NCI-H774 (cell line): ENCODE measurements around the gene PKLR.

Experiments
- DNase-seq: peaks from one replicate; lab custom pipeline; 2025; lab: John Stamatoyannopoulos, UW

PKLR gene

GRCh38 chr1:155285063-155285462, 16.2 kb downstream of the PKLR start:
- no peak for DNase-seq

DNA sequence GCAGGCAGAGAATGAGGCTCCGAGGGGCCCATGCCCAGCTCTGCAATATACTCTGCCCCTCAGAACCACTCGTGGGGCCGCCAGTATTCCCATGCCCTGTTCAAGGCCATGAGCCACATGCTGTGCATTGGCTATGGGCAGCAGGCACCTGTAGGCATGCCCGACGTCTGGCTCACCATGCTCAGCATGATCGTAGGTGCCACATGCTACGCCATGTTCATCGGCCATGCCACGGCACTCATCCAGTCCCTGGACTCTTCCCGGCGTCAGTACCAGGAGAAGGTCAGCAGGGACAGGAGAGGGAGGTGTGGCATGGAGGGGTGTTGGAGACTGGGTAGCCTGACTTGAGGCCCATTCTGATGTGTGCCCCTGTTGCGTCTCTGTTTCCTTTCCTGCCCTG, 16.8 kb downstream of the PKLR start:
- no peak for DNase-seq

DNA sequence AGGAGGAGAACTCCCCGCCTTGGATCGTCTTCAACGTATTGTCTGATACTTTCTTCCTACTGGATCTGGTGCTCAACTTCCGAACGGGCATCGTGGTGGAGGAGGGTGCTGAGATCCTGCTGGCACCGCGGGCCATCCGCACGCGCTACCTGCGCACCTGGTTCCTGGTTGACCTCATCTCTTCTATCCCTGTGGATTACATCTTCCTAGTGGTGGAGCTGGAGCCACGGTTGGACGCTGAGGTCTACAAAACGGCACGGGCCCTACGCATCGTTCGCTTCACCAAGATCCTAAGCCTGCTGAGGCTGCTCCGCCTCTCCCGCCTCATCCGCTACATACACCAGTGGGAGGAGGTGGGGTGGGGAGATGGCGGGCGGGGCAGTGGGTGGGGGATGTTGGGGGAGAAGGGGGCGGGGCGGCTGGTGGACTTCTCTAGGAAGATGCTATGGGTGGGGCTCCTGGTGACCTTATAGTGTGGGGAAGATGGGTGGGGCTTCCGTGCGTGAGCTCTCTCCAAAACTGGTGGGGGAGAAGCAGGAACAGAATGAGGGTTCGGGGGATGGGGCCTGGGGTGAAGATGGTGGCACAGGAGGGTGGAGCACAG, 18.6 kb downstream of the PKLR start:
- no peak for DNase-seq

GRCh38 chr1:155279268-155279667, 22.0 kb downstream of the PKLR start:
- DNase-seq = no peak

DNA sequence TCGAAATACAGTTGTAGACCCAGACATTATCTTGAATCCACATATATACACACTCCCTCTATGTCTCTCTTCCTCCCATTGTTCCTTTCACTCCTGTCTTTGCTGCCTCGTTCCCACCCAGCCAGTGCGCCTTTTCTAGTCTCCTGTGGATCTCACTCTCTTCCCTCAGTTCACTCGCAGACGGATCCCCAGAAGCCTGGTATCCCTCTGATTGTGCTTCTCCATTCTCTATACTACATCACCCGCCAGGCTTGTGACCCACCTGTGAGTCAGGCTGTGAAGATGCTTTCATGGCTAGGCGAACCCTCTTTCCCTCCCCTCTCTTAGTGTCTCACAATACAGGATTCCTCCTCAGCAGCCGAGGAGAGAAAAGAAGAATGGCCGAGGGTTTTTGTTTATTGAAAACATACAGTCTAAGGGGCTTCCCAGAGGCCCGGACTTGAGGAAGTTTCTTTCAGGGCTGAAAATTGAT, 22.5 kb downstream of the PKLR start:
- DNase-seq = no peak

GRCh38 chr1:155277902-155278688, 23.1 kb downstream of the PKLR start:
- peak; percentile 9 for DNase-seq

- peak; percentile 99 for DNase-seq
These were observed 24.0 kb downstream of the PKLR start, which contains the start of gene HCN3 for GRCh38 chr1:155277070-155277901. TSS of gene HCN3 (plus strand) at chr1:155277463. CDS start at chr1:155277591, 128 bp downstream.

DNA sequence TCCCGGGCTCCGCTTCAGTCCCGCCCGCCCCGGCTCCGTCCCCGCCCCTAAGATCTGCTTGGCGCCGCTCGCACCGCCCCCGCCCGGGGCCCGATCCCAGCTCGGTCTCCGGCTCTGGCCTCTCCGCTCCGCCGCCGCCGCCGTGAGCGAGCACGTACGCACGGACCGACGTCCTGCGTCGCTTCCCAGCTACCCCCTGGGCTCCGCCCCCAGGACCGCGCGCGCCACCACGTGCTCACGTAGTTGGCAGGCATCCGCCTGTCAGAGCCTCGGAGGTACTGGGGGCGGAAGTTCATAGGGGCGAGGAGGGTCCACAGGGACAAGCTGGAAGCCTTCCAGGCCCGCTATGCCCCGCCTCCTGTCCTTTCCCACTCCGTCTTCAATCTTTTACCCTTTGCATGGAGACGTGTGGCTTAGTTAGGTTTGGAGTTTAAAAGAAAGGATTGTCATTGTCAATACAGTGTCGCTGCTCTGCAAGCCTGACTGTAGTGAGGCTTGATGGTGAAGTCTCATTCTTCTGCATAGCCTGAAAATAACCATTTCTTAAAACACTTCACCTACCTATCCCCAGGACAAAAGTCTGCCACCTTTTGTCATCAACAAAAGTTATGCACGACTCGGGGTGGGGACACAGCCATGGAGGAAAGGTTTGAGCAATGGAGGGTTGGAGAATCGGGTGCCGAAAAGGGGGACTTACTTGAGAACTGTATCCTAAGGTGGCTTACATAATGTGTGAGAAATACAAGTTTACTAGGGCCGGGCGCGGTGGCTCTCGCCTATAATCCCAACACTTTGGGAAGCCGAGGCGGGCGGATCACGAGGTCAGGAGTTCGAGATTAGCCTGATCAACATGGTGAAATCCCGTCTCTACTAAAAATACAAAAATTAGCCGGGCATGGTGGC, 27.6 kb downstream of the PKLR start, which contains the start of gene CLK2:
Gene CLK2 (minus strand): TSS at position 162 of the 903 bp plus-strand sequence. CDS start 2,527 bp downstream, outside the sequence.
- DNase-seq = peak; percentile 97

- peak; percentile 80 for DNase-seq
These were observed 28.5 kb downstream of the PKLR start for GRCh38 chr1:155272466-155273342.

- no peak for DNase-seq
These were observed 31.9 kb downstream of the PKLR start for GRCh38 chr1:155269381-155269780.

GRCh38 chr1:155268630-155269029, 32.6 kb downstream of the PKLR start:
- DNase-seq = no peak

DNA sequence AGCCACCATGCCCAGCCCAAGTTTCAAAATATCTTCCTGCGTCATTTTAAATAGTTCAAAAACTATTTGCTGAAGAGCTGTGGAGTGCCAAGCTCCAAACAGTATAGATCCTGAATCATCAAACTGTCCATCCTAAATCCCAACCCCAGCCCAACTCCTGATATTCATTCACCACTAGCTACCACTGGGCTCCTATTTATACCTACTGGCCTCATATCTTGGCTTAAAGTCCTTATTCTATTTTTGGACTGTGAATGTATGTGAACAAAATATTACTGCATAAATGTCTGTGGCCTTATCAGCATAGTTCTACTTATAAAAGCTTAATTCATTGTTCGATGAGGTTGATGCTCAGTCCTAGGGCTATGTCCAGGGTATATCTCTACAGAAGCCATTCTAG, 33.9 kb downstream of the PKLR start:
- no peak for DNase-seq

GRCh38 chr1:155266553-155266952, 34.7 kb downstream of the PKLR start:
- DNase-seq = no peak

DNA sequence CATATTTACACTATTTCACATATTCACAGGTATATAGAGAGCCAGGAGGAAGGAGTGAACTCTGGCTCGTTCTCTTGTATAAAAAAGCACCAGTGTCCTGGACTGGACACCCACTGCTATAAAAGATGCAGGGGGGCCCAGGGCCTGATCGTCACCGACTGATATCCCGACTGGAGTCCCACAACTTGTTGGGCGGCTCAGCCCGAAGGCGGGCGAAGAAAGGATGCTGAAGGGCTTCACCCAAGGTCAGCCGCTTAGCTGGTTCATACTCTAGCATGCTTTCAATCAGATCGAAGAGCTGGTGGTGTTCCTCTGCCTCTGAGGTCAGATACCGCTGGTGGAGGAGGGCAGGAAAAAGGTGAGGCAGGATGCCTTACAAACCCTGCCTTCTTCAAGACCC, 38.2 kb downstream of the PKLR start:
- DNase-seq = no peak

- peak; percentile 98 for DNase-seq
These were observed 39.2 kb downstream of the PKLR start, which contains the start of gene SCAMP3 for GRCh38 chr1:155261852-155262673. TSS of gene SCAMP3 (minus strand) at chr1:155262360. CDS start at chr1:155262151, 209 bp downstream.

DNA sequence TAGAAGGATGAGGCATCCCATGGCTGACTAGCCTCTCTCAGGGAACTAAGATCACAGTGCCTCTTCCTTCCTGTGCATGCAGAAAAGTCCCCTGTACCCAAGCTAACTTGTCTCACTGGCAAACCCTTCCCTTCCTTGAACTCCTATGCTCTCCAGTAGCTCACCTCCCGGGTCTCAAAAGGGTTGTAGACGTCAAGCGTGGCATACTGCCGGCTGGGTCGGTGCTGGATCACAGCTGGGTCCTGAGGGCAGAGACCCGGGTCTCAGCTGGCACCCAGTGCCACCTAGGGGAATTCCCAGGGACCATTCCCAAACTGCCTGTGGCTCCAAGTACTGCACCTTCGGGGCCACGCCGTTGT, 39.8 kb downstream of the PKLR start:
- no peak for DNase-seq

GRCh38 chr1:155260276-155260675, 41.0 kb downstream of the PKLR start:
- DNase-seq = no peak

DNA sequence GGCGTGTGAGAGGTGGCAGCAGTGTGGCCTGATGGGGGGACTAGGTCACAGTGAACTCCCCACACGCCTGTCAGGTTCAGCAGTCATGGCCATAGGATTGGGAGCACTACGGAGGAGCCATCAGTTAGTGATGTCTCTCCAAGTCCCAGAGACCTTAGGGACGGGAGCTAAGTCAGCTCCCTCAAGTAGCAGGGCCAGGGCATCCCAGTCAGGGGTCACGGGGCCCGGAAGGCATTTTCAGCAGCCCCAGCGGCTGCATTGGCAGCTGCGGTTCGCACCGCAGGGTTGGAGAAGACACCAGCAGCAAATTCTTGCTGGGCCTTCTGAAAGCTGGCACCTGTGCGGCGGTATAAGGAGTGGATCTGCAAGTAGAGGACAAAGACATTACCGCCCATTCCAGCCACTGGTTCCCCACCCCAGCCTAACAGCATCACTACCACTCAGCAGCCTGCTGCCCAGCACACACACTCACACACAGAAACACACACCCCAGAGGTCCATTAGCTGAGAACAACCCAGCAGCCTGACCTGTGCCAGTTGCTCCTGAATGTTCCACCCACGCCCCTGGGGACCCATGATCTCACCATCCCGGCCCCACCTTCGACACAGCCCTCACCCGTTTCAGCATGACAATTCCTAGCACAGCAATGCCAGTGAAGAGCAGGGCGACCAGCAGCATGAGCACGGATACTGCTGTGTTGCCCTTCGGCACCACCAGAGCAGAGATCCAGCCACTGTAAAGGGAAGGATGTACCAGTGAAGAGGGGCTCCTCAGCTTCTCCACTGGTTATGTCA, 45.0 kb downstream of the PKLR start:
- no peak for DNase-seq
